ENCODE results near the gene MAP3K1. TPM values are rescaled to one million over a fixed set of nuclear protein-coding genes. Genes with fewer than 3 reads are reported as not detected.
A peak's percentile ranks its signal among the peaks of the same experiment; 100 is the strongest.

The MAP3K1 gene
- total RNA-seq, 1 donor from 2014 or later = 20.0 TPM

DNA sequence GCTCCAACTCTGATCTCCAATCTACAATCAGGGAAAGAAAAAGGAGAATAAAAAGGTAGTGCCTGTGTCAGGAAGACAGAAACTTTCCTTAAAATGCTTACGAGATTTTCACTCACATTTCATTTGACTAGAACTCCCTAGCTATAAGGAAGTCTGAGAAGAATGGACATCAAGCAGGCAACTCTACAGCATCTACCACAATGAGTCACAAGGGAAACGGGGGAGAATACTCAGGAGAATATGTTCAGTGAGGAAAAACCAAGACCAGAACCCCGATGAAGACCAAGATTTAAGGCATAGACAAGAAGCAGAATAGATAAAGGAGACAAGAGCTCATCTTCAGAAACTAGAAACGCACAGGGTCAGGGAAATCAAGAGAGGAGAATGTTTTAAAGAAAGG is 85.0 kb downstream of the MAP3K1 start:
- no peak overlapping the region for H3K27ac Mint-ChIP-seq
- peaks cover 5% of the 10 kb centered on the region for H3K9me3 Mint-ChIP-seq (ENCODE audit: low read depth)

DNA sequence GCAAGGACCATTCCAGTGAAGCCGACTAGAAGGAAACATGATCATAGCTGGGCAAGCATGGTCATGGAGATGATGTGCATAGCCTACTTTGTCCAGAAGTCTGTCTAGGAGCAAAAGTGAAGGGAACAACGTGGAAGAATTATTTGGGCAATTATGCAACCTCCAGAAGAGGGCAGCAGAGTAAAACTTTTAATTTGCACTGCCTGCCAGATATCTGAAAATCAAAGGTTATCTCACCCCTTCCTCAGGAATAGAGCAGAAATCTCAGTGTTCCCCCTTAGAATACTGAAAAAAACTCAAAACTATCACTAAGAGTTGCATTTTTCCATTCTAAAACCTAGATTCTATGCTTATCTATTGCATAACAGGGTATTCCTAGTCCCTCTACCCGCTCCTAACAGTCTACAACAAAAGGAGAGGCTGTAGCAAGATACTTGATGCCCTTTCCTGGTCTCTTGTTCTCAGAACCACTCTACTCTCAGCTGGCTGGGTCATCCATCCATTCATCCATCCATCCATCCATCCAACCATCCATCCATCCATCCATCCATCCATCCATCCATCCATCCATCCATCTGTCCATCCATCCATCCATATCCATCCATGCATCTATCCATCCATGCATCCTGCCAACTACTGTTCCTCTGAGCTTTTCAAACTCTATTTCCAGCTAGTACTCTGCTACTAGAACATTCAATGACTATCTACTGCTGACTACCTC is 85.7 kb downstream of the MAP3K1 start:
- Mint-ChIP-seq H3K4me3 (ENCODE audit: low read depth) (no peak overlapping the region), H3K4me1 (ENCODE audit: low read depth) (no peaks in the 10 kb centered on the region), H3K9me3 (ENCODE audit: low read depth) (peaks cover 5% of the 10 kb centered on the region), H3K36me3 (ENCODE audit: insufficient read depth) (peaks cover 3% of the 10 kb centered on the region), H3K27me3 (no peaks in the 10 kb centered on the region), H3K27ac (no peak overlapping the region)
- no peak for DNase-seq (ENCODE audit: low spot score, unreplicated experiment)
- TF ChIP-seq, protein P1, sequence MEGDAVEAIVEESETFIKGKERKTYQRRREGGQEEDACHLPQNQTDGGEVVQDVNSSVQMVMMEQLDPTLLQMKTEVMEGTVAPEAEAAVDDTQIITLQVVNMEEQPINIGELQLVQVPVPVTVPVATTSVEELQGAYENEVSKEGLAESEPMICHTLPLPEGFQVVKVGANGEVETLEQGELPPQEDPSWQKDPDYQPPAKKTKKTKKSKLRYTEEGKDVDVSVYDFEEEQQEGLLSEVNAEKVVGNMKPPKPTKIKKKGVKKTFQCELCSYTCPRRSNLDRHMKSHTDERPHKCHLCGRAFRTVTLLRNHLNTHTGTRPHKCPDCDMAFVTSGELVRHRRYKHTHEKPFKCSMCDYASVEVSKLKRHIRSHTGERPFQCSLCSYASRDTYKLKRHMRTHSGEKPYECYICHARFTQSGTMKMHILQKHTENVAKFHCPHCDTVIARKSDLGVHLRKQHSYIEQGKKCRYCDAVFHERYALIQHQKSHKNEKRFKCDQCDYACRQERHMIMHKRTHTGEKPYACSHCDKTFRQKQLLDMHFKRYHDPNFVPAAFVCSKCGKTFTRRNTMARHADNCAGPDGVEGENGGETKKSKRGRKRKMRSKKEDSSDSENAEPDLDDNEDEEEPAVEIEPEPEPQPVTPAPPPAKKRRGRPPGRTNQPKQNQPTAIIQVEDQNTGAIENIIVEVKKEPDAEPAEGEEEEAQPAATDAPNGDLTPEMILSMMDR (IDR thresholded peaks at IDR 0.05; ENCODE audit: unreplicated experiment) = peak; percentile 77

More for the DNA sequence above, 85.0 kb downstream of the MAP3K1 start:
- DNase-seq (ENCODE audit: low spot score, unreplicated experiment) = no peak
- Mint-ChIP-seq H3K4me1 (ENCODE audit: low read depth) (no peaks in the 10 kb centered on the region), H3K36me3 (ENCODE audit: insufficient read depth) (peaks cover 5% of the 10 kb centered on the region), H3K27me3 (no peaks in the 10 kb centered on the region), H3K4me3 (ENCODE audit: low read depth) (no peak overlapping the region)
- TF ChIP-seq, protein P1 (IDR thresholded peaks at IDR 0.05; ENCODE audit: unreplicated experiment) = no peak

DNA sequence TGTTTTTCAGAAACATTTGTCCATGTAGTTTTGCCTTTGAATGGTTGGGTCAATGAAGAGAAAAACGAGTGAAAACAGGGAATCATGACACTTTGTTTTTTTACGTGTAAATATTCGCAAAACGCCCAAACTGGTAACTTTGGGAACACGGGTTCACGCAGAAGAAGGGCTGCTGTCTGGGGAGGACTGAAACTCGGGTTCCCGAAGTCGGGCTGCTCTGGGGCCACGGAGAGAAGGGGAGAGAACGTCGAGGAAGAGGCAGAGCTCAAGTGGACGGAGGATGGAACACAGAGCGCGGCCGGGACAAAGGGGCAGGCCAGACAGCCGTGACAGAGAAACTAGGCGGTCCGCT is 93.6 kb downstream of the MAP3K1 start:
- H3K4me3 Mint-ChIP-seq (ENCODE audit: low read depth) = peak overlapping the region; percentile 82
- H3K27me3 Mint-ChIP-seq = no peaks in the 10 kb centered on the region
- no peak for DNase-seq (ENCODE audit: low spot score, unreplicated experiment)
- H3K27ac Mint-ChIP-seq = peak overlapping the region; percentile 99
- H3K9me3 Mint-ChIP-seq (ENCODE audit: low read depth) = peaks cover 7% of the 10 kb centered on the region
- TF ChIP-seq, protein P1 (IDR thresholded peaks at IDR 0.05; ENCODE audit: unreplicated experiment) = no peak
- H3K4me1 Mint-ChIP-seq (ENCODE audit: low read depth) = peaks cover 20% of the 10 kb centered on the region
- peaks cover 4% of the 10 kb centered on the region for H3K36me3 Mint-ChIP-seq (ENCODE audit: insufficient read depth)

DNA sequence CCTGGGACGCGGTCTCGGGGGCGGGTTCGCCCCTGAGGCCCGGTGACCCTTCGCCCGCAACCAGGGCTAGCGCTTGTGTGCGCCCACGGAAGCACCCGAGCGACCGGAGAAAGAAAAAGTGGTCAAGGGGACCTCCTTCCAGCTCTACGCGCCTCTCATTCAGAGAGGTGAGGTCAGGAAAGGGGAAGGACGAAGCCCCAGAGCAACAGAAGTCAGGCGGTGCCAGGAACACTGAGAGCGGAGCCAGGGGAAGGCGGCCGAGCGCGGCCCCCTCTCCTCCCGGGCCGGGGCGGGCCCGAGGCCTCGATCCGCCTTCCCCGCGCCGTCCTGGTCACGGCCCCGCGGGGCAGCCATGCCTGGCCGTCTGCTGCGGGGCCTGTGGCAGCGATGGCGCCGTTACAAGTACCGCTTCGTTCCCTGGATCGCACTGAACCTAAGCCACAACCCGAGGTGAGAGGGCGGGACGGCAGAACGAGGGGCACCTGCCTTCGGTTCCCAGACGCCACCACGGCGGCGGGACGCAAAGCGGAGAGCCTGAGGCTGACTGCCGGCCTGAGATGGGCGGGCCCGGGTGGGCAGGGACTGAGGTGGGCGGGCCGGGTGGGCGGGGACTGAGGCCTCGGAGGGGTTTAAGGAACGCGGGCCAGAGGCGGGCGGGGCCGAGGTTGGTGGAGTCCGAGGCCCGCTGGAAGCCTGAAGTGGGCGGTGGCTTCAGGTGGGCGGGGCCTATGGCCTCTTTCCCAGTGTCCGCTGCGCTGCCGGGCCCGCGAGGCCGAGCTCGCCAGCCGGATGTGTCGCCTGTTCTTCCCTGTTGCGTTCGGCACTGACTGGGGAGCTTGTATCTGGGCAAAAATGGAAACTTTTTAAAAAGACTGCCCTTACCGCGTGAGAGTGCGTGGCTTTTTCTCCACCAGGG is 94.2 kb downstream of the MAP3K1 start, which contains the start of gene SETD9:
Gene SETD9 (plus strand): TSS at position 303 of the 916 bp plus-strand sequence. CDS start 50 bp downstream, at position 353.
- Mint-ChIP-seq H3K36me3 (ENCODE audit: insufficient read depth) (peaks cover 4% of the 10 kb centered on the region), H3K4me3 (ENCODE audit: low read depth) (peak within 1 kb of the TSS; percentile 82), H3K4me1 (ENCODE audit: low read depth) (peaks cover 20% of the 10 kb centered on the region), H3K9me3 (ENCODE audit: low read depth) (peaks cover 3% of the 10 kb centered on the region), H3K27me3 (no peaks in the 10 kb centered on the region), H3K27ac (peak within 1 kb of the TSS; percentile 99)
- peak; percentile 98 for DNase-seq (ENCODE audit: low spot score, unreplicated experiment)
- TF ChIP-seq, protein P1 (IDR thresholded peaks at IDR 0.05; ENCODE audit: unreplicated experiment) = no peak

DNA sequence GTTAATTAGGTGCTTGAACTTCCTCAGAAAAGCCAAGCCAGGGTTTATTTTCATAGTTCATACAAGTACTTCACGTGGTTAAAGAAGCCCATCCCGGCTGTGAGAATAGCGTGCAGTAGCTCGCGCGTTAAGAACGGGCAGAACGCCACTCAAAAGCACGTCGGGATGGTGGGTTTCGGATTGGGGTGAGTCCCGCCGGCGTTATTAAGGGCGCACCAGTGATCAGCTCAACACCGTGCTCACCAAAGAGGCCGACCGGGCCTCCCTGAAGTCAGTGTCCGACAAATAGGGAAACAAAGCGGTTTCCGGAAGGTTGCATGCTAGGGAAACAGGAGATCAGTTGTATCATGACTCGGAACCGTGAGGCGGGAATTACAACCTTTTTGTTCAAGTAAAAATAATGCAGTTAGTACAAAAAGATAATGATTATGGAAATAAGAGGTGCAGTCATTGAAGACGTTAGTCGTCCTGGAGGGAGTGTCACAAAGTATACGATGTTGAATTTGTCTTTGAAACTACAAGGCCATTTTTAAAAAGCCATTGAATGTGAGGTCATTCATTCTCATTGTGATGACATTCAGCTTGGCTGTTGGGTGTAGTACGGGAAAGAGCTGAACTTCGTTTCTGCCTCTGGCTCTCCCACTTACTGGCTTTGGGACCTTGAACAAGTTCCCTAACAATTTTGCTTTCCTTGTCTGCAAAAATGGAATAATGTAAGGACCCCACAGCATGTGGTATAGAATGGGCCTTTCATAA is 95.0 kb downstream of the MAP3K1 start:
- Mint-ChIP-seq H3K4me1 (ENCODE audit: low read depth) (peaks cover 20% of the 10 kb centered on the region), H3K9me3 (ENCODE audit: low read depth) (peaks cover 3% of the 10 kb centered on the region), H3K36me3 (ENCODE audit: insufficient read depth) (peaks cover 4% of the 10 kb centered on the region), H3K27ac (peak overlapping the region; percentile 99), H3K27me3 (no peaks in the 10 kb centered on the region), H3K4me3 (ENCODE audit: low read depth) (peak overlapping the region; percentile 82)
- DNase-seq (ENCODE audit: low spot score, unreplicated experiment) = peak; percentile 12
- TF ChIP-seq, protein P1 (IDR thresholded peaks at IDR 0.05; ENCODE audit: unreplicated experiment) = no peak
